Measurements from ENCODE around the gene RPL4. TPM values are rescaled to one million over a fixed set of nuclear protein-coding genes. Genes with fewer than 3 reads are reported as not detected.

Gene RPL4
- total RNA-seq, result 6,900 and 7,468 TPM in 2 replicates

GRCh38 chr15:66504563-66505429 is at the start of gene RPL4, which contains the start of gene ZWILCH:
Gene RPL4 (minus strand): TSS chr15:66504855. CDS start chr15:66504790, 65 bp downstream.
Gene ZWILCH (plus strand): TSS chr15:66505326. CDS start chr15:66505339, 13 bp downstream.
- peak; percentile 63 for DNase-seq (ENCODE audit: low read depth)
- Histone ChIP-seq H3K4me3 (ENCODE audit: low read depth, low read length) (peak within 1 kb of the TSS; percentile 90), H3K27me3 (ENCODE audit: control insufficient read depth, insufficient read depth, low read length) (no peaks in the 10 kb centered on the region), H3K36me3 (ENCODE audit: control insufficient read depth, insufficient read depth, low read length) (no peaks in the 10 kb centered on the region)
- TF ChIP-seq CTCF (IDR thresholded peaks at IDR 0.05; ENCODE audit: insufficient read depth, low read length, poor library complexity, severe bottlenecking), result no peak

- H3K36me3 ChIP-seq (ENCODE audit: control insufficient read depth, insufficient read depth, low read length), result no peaks in the 10 kb centered on the region
- no peaks in the 10 kb centered on the region for H3K27me3 ChIP-seq (ENCODE audit: control insufficient read depth, insufficient read depth, low read length)
- DNase-seq (ENCODE audit: low read depth), result no peak
- no peak overlapping the region for H3K4me3 ChIP-seq (ENCODE audit: low read depth, low read length)
- TF ChIP-seq CTCF (IDR thresholded peaks at IDR 0.05; ENCODE audit: insufficient read depth, low read length, poor library complexity, severe bottlenecking), result no peak
Observed at GRCh38 chr15:66545255-66545654, 40.6 kb upstream of the RPL4 start.

- DNase-seq (ENCODE audit: low read depth), result no peak
- Histone ChIP-seq H3K36me3 (ENCODE audit: control insufficient read depth, insufficient read depth, low read length) (no peaks in the 10 kb centered on the region), H3K4me3 (ENCODE audit: low read depth, low read length) (no peak overlapping the region), H3K27me3 (ENCODE audit: control insufficient read depth, insufficient read depth, low read length) (no peaks in the 10 kb centered on the region)
- TF ChIP-seq CTCF (IDR thresholded peaks at IDR 0.05; ENCODE audit: insufficient read depth, low read length, poor library complexity, severe bottlenecking), result no peak
Observed at GRCh38 chr15:66542896-66543295, 38.2 kb upstream of the RPL4 start.

- no peak for TF ChIP-seq CTCF (IDR thresholded peaks at IDR 0.05; ENCODE audit: insufficient read depth, low read length, poor library complexity, severe bottlenecking)
- no peaks in the 10 kb centered on the region for H3K36me3 ChIP-seq (ENCODE audit: control insufficient read depth, insufficient read depth, low read length)
- DNase-seq (ENCODE audit: low read depth), result no peak
- no peaks in the 10 kb centered on the region for H3K27me3 ChIP-seq (ENCODE audit: control insufficient read depth, insufficient read depth, low read length)
- H3K4me3 ChIP-seq (ENCODE audit: low read depth, low read length), result no peak overlapping the region
Observed at GRCh38 chr15:66535056-66535455, 30.4 kb upstream of the RPL4 start.

GRCh38 chr15:66524838-66525237 is 20.2 kb upstream of the RPL4 start:
- no peak overlapping the region for H3K4me3 ChIP-seq (ENCODE audit: low read depth, low read length)
- TF ChIP-seq CTCF (IDR thresholded peaks at IDR 0.05; ENCODE audit: insufficient read depth, low read length, poor library complexity, severe bottlenecking), result no peak
- H3K27me3 ChIP-seq (ENCODE audit: control insufficient read depth, insufficient read depth, low read length), result no peaks in the 10 kb centered on the region
- no peak for DNase-seq (ENCODE audit: low read depth)
- no peaks in the 10 kb centered on the region for H3K36me3 ChIP-seq (ENCODE audit: control insufficient read depth, insufficient read depth, low read length)
